HG03432 (cell line): ENCODE measurements around the gene EXD3.

ENCODE experiments used
- ATAC-seq: cut with Tn5 transposase; IDR thresholded peaks from one replicate; pipeline ENCODE4 v1.9.1; 2021; ENCODE audit warnings: mild to moderate bottlenecking, moderate library complexity; ENCODE audit not compliant: unreplicated experiment

EXD3 gene

DNA sequence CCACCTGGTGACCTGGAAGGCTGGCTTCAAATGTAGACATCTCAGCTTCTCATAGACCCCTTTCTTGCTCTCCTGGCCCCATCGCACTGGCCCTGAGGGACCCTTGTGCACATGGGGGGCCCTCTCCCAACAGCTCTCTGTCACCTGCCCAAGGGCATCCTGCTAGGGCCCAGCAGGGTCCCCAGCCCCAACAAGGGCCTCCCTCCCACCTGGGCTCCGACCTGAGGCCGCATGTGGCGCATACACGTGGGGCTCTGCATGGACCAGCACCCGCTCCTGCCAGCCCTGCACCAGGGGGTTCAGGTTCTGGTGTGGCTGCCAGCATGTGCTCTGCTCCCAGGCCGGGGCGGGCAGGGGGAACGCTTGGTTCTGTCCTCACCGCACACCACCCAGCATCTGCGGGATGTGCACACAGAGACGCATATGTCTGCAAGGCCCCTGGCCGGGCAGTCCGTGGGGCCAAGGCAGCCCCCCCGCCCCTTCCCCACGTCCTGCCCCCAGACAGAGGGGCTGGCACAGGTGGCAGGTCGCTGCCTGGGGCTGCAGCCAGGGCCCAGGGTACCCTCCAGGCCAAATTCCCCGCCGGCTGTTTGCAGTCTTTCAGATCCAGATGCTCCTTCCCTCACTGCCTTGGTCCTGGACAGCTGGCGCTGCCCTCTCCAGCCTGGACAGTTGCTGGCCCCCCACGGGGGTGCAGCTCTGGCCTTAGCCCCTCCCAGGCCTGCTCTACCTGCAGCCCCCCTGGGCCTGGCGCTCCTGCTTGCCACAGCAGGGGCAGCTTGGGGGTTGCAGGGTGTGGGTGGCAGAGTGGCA is 103.0 kb downstream of the EXD3 start:
- ATAC-seq: no peak

DNA sequence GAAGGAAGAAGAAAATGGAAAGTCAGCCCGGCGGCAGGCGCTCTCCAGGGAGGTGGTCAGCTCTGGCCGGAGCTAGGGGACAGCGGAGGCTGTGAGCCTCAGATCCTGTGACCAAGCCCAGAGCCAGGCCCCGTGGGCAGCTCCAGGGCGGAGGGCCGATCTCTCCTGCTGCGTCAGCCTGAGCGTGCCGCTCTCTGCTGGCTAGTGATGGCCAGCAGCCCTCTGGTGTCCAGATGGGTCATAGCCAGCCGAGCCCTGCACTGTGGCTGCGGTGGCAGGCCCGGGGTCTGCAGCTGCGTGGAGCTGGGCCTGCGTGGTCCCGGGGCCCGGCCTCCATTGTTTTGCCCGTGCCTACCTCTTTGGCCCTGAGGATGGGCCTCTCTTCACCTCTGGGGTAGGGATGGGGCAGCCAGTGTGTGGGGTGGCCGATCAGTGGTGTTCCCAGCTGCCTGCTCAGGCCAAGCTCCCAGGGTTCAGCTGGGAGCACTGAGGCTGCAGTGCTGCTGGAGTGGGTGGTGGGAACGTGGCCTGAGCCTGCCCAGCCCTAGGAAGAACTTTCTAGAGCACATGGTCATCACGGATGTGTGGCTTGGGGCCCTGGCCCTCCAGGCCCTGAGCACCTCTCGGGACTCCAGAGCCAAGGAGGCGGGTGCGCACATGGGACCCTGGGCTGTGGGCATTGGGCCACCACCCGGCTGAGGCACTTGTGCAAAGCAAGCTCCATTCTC is 103.8 kb downstream of the EXD3 start:
- no peak for ATAC-seq

DNA sequence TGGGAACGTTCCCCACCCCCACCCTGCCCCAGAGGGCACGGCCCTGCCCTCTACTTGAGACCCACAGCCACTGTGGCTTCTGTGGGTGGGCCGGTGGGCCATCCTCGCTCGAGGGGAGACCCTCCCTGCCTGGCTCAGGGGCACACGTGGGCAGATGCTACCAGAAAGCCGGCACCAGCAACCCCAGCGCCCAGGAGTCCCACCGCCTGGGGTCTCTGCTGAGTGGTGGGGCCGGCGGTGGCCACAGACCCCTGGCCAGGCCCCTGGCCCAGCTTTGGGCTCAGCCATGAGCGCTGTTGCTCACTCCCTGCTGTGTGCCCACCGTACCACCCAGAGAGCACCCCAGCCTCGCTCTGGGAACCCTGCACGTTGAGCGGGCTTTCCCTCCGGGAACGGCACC is 104.4 kb downstream of the EXD3 start:
- no peak for ATAC-seq

DNA sequence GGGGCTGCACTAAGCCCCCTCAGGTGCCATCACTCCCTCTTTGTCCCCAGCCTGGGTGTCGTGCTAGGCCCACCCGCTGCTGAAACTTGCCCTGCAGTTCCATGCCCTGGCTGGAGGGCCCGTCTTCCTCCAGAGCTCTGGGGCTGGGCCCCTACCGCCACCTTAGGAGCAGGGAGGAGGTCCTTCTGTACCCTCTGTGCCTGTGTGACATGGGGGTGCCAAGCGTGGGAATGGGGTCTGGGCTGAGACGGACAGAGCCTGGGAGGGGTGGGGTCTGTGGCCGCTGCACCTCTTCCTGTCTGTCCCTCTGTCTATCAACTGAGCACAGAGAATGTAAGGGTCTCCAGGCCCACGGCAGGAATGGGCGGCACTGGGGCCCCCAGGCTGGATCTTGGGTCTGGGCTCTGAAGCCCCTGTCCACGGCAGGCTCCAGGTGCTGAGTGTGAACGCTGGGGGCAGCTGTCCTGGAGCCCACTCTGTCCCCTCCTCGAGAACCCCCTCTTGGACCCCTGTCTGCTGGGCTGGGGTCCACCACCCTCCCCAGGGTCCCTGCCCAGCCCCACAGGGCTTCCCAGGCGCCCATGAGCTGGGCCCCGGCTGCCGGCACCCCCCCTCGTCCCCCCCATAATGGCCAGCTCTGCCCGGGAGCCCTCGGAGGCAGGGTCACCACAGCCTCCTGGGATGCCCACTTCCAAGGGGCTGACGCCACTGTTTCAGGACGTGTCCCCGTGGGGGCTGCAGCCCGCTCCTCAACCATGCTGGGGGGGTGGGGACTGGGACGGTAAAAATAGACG is 105.0 kb downstream of the EXD3 start:
- ATAC-seq: no peak

DNA sequence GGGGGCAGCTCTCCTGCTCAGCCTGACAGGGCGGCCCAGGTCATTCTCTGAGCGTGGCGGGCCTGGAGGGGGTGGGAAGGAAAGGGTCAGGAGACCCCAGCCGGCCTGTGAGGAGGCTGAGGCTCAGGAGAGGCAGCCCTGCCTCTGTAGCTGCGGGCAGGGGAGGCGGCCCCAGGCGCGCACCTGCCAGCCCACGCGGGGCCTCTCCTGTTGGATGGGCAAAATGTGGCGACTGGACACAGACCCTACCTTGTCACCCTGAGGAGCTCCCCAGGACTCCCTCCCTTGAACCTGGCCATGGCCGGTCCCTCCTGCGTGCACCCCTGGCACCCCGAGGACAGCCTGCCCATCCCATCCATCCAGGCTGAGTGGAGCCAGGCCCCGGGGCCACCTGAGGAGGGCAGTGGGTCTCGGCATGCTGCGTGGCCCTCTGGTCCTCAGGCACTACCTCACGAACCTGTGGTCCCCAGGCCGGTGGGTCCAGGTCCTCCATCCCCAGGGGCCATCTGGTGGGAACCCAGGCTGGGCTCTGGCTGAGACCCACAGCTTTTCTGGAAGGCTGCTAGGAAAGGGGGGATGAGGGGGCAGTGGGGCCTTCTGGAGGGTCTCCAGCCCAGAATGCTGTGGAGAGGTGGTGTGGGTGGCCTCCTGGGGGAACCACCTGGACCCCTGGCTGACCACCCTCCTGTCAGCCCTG is 105.8 kb downstream of the EXD3 start:
- no peak for ATAC-seq

DNA sequence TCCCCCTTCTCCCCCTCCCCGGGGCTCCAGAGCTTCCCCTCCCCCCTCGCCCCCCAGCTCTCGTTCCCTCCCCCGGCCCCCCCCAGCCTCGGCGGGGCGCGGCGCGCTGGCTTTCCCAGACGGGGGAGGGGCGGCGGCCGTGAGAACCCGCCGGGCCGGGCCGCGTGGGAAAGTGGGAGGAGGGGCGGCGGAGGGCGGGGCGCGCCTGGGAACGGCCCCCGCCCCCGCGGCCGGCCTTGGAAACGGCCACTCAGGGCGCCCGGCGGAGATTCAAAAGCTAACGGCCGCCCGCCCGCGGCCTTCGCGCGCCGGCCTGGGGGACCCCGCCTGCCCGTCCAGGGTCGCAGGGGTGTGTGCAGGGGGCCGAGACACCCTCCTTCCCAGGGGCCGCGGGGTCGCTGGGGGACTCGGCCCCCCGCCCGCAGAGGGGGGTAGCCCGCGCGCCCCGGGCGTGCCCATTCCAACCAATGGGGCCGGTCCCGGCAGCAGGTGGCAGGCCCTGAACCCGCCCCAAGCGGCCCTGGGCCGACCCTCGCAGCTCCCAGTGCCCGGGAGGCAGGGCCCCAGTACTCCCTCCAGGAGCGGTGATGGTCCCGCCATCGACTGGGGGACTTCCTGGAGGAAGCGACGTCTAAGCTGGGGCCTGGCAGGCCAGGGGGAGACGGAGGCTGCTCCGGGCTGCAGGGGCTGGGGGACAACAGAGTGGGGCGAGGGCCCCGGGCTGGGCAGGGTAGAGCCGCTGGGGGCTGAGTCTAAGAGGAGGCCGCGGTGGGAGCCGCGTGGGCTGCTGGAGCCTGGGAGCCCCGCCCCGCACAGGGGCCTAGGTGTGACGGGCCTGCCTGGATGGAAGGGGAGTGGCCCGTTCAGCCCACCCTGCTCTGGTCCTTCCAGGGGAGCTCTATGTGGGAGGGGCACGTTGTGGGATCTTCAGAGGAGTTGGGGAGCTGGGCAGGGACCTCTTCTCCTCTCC is 106.7 kb downstream of the EXD3 start:
- no peak for ATAC-seq

DNA sequence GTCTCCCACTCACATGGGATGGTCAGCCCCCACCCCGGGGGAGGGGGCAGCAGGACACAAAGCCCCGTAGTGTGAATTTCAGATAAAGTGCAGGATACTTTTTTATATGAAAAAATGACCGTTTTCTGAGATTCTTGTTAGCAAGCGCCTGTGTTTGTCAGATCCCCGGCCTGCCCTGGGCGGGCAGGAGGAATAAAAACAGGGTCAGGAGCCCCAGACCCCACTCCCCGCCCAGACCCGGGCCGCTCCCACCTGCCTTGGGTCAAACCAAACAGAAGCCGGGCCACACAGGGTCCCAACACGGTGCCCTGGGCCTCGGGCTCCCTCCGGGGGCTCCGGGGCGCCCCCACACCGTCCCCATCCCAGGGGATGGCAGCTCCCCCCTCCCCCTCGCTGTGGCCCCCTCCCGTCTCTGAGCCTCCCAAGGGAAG is 107.4 kb downstream of the EXD3 start:
- no peak for ATAC-seq

DNA sequence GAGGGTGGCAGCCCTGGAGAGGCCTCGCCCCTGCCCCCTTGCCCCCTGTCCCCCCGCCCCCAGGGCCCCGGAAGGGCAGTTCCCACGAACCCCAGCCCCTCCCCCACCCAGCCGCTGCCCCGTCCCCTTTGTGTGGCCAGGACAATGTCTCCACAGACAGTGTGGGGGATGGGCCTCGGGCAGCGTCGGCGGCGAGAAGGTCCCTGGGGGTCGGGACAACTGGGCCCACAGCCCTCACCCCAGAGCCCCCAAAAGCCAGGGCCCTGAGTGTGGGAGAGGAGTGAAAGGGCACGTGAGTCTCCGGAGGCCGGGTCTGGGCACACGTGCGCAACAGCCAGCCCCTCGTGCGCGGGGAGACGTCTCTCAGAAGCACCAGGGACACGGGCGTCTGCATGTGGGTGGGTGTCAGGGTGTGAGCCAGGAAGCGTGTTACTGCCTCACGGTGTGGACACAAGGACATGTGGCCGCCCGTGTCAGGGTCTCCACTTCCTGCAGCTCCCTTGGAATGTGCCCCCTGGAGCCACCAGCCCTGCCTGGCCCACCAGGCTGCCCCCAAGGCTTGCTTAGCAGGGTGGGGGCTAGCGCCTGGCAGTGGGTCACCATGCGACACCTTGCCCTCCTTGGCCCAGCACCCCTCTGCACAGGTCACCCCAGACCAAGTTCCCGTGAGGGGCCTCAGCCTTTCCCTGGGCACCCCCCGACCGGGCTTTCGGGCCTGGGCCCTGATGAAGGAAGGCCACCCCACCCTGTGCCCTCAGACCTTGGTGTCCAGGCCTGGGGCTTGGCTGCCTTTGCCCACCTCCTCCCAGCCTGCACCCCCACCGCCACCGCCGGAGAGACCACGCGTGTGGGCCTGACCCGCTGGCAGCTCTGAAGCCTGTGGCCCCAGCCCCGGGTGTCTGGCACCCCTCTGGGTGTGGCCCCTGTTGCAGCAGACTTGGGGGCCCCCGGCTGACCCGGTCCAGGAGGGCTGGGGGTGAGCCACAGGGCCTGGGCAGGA is 108.1 kb downstream of the EXD3 start:
- ATAC-seq: no peak

DNA sequence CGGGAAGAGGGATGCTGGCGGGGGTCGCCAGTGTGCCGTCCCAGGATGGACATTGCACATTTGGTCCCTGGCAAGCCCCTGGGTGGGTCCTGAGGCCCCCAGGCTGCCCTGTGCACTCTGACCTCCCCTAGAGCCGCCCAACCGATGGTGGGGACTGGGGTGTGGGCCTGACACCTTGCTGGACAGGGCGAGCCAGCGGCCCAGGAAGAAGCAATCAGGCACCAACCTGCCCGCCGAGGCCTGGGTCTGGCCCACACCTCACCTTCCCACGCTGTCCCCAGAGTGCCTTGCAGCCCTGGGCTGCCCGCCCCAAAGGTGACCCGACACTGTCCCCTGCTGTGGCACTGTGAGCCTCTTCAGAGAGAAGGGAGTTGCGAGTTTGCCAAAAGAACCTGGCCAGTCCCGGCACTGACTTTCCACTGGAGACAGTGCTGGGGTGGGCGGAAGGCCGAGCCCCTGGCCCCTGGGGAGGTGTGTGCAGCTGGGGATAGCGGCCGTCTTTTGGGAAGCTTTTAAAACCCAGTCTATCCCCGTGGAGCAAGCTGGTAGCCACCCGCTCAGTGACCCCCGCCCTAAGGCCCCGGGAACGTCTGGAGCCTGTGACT is 108.9 kb downstream of the EXD3 start:
- no peak for ATAC-seq

DNA sequence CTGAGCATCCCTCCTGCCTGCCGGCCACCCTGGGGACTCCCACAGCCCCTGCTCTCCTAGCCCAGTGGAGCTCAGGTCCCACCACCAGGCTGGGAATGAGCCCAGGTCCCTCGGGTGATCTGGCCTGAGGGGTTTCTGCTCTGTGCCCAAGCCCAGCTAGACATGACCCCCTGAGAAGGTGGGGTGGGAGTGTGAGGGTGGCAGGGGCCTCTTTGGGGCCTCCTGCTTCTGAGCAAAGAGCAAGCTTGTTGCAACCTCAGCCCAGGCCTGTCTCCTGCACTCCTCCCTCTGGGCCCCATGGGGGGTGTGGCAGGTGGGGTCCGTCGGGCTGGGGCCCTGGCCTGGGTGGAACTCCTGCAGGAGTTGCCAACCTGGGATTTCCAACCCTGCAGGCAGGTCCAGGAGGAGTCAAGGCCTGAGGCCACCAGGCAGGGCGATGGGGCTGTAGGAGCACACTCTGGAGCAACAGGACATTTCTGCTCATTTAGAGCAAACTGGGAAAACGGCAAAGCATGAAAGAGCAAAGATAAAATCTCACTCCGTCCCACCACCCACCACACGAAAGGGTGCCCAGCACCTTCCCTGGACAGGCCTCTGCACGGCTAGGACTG is 109.5 kb downstream of the EXD3 start:
- ATAC-seq: no peak

DNA sequence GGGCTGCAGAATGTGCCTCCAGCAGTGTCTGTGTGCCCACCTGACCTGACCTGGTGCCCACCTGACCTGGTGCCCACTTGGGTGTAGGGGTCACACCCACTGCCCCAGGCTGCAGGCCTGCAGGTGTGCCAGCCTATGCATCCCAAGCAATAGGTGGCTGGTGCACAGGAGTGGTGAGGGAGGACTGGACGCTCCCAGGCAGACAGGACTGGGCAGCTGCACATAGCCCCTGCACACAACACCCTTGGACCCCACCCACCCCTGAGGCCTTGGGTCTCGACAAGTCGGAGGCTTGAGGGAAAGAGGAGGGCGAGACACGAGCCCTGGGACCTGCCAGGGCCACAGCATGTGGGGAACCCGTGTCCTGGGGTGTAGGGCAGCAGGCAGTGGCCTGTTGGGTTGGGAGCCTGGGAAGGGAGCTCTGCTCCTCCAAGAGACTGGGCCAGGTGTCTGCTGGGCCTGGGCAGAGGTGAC is 110.1 kb downstream of the EXD3 start:
- no peak for ATAC-seq

DNA sequence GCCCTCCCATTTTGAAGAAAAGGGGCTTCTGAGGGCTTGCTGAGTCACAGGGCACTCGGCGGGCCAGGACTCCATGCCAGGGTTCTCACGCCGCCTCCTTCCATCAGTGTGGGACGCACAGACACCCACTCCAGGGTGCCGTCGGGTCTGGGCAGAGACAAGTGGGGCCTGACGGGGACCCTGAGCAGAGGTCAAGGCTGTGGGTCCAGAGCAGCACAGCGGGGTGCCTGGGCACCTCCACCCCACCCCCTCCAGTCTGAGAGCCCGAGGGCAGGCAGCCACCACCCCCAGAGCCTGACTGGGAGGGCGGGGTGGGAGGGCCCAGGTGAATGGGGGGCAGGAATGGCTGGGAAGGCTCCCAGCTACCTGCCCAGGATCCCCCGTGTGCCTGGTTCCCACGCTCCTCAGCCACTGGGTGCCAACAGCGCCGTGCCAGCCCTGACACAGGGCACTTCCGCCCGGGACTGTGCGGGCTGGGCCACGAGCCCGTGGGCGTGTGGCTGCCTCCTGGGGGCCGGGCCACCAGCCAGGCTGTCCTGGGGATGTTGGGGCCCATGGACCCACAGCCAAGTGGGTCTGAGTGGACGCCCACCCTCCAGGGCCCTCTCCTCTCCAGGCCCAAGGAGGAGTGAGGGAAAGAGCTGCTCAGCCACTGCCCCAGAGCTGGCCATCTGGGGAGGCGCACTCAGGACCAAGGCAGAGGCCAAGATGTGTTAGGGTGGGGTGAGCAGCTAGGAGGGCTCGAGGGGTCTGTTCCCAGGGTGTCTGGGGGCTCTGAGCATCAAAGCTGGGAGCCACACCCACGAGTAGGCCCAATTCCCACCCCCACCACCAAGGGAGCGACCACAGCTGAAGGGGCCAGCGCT is 110.7 kb downstream of the EXD3 start:
- no peak for ATAC-seq

DNA sequence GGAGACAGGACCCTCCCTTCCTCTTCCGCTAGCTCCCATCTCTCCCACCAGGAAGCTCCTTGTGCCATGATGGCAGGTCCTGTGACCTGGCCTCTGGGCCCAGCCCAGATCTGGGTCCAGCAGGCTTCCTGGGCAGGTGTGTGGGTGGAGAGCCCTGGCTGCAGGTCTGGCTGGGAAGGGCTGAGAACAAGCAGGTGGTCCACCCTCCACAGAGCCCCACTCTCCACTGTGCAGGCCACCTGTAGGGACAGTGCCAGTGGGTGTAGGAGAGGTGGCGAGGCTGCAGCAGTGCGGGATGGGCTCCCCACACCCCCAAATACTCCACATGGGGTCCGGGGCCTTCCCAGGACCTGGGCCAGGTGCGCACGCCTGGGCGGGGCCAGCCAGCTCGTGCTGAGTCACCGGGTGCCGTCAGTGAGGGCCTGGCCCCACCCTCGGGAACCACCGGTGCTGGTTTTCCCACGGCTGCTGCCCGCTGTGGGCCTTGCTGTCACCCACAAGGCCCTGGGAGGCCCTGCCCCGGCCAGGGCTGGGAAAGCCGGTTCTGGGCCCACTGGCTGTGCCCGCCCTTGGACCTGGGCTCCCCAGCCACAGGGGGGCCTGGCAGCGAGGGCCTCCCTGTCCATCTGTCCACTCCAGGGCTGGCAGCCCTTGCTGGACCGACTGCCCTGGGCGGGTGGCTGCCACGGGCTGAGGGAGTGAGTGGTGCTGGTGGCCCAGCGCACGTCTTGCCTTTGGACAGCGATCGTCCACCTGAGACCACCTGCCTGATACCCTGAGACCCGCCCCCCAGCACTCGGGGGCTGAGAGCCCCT is 111.6 kb downstream of the EXD3 start:
- ATAC-seq: no peak

DNA sequence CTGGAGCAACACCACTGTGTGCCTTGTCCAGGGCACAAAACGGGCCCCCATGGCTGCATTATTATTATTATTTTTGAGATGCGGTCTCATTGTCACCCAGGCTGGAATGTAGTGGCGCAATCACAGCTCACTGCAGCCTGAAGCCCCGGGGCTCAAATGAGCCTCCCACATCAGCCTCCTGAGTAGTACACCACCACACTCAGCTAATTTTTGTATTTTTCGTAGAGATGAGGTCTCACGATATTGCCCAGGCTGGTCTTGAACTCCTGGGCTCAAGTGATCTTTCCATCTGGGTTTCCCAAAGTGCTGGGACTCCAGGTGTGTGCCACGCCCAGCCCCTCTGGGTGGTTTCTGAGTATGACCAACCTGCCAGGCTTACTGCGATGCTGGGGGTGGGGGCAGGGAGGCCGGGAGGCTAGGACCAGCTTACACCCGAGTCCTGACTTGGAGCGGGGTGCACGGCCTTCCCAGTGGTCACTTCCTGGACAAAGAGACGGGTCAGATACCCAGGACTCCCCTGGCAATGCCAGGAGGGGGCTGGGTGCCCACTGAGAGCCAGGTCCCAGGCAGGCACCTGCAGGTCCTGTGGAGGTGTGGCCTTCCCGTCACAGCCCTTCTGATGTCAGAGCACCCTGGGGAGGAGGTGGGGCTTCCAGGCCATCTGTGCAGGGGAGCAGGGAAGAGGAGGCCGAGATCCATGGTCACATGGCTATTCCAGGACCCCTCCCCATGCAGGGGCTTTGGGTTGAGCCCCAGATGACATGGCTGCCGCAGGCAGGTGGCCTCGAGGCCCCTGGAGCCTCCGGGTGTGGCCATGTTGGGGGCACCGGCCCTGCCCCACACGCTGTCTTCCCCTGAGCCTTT is 112.5 kb downstream of the EXD3 start:
- no peak for ATAC-seq
